NCI-H748 (cell line): ENCODE data around the gene NPR2.

Source experiments
- DNase-seq: peaks from one replicate; lab custom pipeline; 2025; ENCODE audit not compliant: unreplicated experiment; lab: John Stamatoyannopoulos, UW

Gene NPR2

DNA sequence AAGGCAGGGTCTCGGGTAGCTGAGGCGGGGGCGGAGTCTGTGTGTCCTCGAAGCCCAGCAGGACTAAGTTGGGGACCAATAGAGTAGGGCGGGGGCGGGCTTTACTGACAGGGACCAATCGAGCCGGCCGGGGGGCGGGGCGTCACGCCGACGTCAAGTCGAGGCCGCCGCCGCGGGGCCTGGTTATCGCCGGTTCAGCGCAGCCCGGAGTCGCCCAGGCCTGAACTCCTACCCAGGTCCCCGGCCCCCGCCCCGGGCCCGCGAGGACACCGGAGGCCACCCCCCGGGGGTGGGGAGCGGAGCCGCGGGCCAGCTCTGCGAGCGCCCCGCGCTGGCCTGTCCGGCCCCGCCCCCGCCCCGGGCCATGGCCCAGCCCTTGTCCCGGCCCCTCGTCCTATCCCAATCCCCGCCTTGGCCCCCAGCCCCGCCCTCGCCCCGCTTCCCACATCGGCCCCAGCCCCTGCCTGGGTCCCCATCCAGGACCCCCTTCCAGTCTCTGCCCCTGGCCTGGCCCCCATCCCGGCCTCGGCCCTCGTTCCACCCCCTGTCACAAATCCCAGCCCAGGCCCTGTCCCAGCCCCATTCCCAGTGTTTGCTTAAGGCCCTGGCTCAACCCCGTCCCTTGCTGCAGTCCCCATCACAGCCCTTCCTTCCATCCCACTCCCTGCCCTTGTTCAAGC lies 37.8 kb downstream of the NPR2 start, which contains the start of gene TMEM8B:
TMEM8B (plus strand) TSS at position 145 of the 680 bp plus-strand sequence; CDS start at position 365, 220 bp downstream.
- DNase-seq, result peak; percentile 95

- DNase-seq, result no peak
These were observed 38.3 kb downstream of the NPR2 start for GRCh38 chr9:35829764-35830096.

DNA sequence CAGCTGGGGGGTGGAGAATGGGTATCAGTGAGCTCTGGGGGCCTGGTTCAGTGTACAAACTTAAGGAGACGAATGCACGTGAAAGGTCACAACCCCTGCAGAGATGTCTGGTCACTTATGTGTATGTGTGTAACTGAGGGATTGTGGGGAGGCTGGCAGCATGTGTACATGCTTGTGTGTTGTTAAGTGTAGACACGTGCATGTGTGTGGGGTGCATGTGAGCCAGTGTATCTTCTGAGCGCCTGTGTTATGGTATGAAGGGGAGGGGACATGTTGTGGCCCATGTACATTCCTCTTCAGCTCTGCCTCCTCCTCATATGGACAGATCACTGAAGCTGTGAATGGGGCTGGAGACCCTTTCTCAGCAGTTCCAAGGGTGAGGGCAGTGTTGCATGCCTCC lies 39.6 kb downstream of the NPR2 start:
- no peak for DNase-seq

DNA sequence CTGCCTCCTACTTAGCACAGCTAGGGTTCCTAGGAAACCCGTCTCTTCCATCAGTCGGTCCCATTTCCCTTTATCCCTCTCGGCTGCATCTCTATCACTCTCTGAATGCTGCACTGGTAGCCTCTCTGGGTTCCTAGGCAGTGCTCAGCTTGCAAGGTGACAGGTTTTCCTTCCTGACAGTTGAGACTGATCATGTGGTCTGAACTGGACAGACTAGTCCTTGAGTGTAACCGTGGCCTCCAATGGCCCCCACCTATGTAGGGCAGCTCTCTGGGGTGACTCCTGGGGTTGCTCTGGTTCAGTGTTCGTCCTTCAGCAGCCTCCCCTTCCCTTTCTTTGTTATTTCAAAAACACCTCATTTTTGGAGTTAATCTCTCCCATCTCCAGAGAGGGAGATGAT lies 41.4 kb downstream of the NPR2 start:
- DNase-seq, result no peak

GRCh38 chr9:35834260-35835215 lies 43.1 kb downstream of the NPR2 start:
- no peak for DNase-seq

DNA sequence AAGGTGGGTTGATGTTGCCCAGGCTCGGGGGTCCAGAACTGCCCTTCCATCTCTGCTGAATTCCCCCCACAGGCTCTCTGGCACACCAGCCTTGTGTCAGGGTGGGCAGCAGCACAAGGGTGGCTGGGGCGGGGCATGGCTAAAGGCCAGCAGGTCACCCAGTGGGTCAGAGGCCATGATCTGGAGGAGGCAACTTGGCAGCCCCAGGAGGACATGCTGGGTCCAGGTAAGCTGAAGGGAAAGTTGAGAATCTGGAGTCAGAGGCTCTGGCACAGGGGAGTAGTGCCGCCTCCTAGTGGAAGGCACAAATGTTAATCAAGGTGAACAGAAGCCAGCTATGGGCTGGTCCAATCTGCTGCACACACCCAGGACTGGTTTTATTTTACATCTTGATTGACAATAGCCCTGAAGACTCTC lies 43.8 kb downstream of the NPR2 start:
- DNase-seq, result peak; percentile 16

DNA sequence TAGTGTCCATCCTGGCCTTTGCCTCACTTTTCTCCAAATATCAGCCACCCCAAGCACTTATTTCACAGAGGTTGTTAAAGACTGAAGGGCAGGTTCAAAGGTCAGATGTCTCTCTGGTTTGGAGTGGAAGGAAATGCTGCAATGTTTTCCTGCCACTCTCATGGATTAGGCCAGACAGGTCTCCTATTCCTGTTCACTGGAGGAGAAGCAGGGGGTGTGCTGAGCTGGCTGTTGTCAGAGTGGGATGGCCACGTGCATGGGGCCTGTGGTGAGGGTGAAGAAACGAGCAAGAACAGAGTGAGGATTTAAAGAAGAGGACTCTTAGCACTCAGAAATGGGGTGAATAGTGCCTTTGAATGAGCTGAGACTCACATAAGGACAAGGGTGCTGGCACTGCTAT lies 44.4 kb downstream of the NPR2 start:
- no peak for DNase-seq

- DNase-seq, result no peak
These were observed 45.2 kb downstream of the NPR2 start for GRCh38 chr9:35836595-35836994.

DNA sequence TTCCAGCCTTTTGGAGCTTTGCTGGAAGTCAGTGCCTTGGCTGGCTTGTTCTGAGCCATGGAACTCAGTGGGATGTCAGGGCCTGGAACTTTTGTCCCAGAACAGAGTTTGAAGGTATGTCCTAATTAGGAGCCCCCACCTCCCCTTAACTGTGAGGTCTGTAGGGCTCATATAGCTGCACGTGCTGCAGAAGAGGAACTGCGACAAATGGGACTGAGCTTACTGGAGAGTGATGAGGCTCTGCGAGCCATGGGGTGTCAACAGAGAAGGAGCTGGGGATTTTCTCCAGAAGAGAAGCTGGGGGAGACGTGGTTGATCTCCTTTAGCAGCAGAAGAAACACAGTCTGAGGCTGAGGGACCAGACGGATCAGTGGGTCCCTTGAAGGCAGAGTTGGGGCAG lies 48.5 kb downstream of the NPR2 start:
- DNase-seq, result no peak

DNA sequence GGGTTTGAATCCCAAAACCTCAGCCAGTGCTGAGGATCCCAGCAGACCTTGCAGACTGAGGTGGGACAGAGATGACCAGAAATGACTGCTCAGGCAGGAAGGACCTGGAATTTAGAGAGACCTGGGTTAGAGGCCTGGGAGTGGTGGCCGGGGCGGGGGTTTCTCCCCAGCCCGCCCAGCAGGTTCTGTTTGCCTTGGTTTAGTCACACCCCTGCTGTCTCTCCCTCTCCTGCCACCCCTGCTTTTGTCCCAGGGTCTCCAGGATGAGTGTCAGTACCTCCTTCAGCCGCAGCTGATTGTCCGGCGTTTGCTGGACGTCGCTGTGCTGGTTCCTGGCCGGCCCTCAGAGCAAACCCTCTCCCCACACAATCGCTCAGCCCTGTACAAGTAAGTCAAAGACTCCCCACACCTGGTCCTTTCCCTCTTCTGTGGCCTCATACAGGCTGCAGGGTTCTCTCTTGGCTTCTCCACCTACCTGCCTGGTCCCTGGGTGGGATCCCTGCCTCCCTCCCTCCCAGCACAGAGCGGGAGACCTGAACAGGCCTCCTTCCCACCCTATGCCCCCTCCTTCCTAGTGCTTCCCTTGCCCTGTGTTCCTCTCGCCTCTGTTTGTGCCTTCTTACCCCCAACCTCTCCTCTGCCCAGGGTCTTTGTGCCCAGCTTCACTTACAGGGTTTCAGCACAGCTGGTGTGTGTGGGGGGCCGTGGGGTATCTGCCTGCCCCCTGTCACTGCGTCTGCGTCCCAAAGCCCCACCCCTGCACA lies 49.7 kb downstream of the NPR2 start:
- no peak for DNase-seq

DNA sequence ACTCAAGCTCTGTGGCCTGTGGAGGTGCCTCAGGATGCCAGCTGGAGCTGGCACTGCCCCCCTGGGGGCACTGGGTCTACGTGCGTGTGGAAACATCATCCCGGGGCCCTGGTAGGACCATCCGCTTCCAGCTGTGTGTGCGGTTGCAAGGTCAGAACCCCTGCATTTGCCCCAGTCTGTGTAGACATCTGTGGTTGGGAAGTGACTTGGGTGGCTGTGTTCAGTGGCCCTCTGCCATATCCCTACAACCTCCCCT lies 50.2 kb downstream of the NPR2 start:
- DNase-seq, result no peak

GRCh38 chr9:35842020-35842745 lies 50.8 kb downstream of the NPR2 start:
- DNase-seq, result no peak

DNA sequence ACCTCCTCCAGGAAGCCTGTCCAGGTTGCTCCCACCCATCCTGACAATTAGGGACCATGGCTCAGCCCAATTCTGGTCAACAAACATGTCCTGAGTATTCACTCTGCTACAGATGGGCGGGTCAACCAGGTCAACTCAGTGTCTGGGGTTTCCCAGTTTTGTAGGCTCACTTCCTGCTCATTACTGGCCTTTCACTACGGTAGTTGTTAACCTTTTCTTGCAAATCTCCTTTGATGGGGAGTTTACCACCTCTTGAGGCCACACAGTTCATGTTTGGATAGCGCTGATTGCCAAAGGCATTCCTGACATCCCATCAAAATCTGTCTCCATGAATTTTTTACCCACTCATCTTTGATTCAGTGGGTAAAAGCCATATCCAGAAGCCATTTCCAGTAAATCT lies 51.4 kb downstream of the NPR2 start:
- DNase-seq, result no peak

DNA sequence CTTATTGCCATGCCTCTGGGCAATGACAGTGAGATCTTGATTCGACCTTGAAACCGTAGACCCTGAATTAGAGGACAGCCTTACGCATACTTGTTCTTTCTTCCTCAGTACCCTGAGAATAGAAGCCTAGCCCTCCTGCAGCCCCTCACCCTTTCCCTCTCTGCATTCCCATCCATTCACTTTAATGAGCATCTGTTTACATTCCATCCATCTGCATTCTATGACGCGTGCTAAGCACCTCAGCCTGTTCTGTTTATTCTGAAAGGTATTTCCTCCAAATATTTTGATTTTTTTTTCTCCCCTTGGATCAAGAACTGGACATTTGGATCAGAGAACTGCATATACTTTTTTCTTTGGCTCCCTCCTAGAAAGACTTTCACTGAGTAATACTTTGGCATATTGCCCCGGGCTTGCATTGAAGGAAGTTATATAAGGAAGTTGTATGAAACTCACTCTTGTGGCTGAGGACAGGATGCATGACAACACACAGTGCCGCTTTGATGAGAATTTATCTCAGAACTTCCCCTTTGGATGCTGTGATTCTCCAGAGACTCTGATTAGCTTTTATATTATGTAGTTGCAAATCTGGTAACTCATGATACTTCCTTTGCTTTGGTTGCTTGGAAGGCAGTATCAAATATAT lies 53.4 kb downstream of the NPR2 start:
- no peak for DNase-seq

DNA sequence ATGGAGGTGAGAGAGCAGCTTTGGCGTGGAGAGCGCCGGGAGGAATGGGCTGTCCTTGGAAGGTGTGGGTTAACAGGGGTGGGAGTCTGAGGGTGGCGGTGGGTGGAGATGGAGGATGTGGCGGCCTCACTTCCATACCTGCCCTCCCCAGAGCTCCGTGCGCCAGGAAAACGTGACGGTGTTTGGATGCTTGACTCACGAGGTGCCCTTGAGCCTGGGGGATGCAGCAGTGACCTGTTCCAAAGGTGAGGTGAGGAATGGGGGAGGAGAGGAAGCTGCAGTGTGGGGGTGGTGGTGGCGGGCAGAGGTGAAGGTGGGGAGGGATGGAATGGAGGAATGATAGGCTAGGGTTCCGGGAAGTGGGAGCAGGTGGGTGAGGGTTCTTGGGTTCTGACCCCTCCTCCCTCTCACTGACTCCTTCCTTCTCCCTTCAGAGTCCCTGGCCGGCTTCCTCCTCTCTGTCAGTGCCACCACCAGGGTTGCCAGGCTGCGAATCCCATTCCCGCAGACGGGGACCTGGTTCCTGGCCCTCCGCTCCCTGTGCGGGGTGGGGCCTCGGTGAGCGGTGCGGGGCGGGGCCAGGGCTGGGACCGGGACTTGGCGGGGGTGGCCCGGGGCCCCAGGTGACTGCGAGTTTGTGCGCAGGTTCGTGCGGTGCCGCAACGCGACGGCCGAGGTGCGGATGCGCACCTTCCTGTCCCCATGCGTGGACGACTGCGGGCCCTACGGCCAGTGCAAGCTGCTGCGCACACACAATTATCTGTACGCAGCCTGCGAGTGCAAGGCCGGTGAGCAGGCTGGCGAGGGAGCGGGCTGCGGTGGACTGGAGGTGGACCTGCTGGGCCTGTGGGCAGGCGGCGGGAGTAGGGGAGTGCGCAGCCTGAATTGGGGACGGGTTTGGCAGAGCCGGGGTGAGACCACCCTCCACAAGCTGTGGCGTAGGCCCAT lies 54.7 kb downstream of the NPR2 start:
- DNase-seq, result no peak

GRCh38 chr9:35847792-35848572 lies 56.6 kb downstream of the NPR2 start:
- no peak for DNase-seq

GRCh38 chr9:35852267-35852815 lies 61.0 kb downstream of the NPR2 start:
- no peak for DNase-seq
